Activated CD4-positive, alpha-beta memory T cell treated with anti-CD3 and anti-CD28 coated beads, Interleukin-2, amount 10 ng/mL, durations not matched to agents 7 days and 5 days (primary cell): ENCODE results near the gene ULK4. TPM values are rescaled to one million over a fixed set of nuclear protein-coding genes. Genes with fewer than 3 reads are reported as not detected.
"Not testable (repeated sequence)": the region's sequence is repeated elsewhere in the genome, so short reads cannot be mapped to it uniquely, and the experiment has no call there.

Experiments used
- CTCF ChIA-PET: fragments of 350-600 bp; sonication (Branson Sonifier 250); formaldehyde crosslinking; loops from one replicate; lab custom pipeline; 2021; ENCODE audit warnings: antibody characterized with exemption, inconsistent platforms; lab: Charles Lee
- POLR2A ChIA-PET: fragments of 350-600 bp; sonication (Branson Sonifier 250); formaldehyde crosslinking; loops from one replicate; lab custom pipeline; 2021; ENCODE audit warnings: antibody characterized with exemption; lab: Charles Lee
- DNase-seq: peaks from one replicate; pipeline ENCODE4 v3.0.0-alpha.2; 2020
- H3K27ac Mint-ChIP-seq: one replicate; pipeline ENCODE4 v1.8.0; 2021; ENCODE audit warnings: mild to moderate bottlenecking, mixed read lengths
- H3K27me3 Mint-ChIP-seq: one replicate; pipeline ENCODE4 v1.8.0; 2021; ENCODE audit warnings: mixed read lengths
- H3K36me3 Mint-ChIP-seq: one replicate; pipeline ENCODE4 v1.8.0; 2021; ENCODE audit warnings: low read depth, mixed read lengths
- H3K4me1 Mint-ChIP-seq: one replicate; pipeline ENCODE4 v1.8.0; 2021; ENCODE audit warnings: mixed read lengths
- H3K4me3 Mint-ChIP-seq: one replicate; pipeline ENCODE4 v1.8.0; 2021; ENCODE audit warnings: mild to moderate bottlenecking, mixed read lengths
- H3K9me3 Mint-ChIP-seq: one replicate; pipeline ENCODE4 v1.8.0; 2021; ENCODE audit warnings: mixed read lengths
- total RNA-seq, 2 experiments: library from RNA; stranded (reverse); gene quantifications; one replicate each; pipeline ENCODE4 v1.2.3, GENCODE V29; 2021

ULK4 gene
- total RNA-seq, 2 experiments from 2014 or later = 14.1 to 18.2 TPM

DNA sequence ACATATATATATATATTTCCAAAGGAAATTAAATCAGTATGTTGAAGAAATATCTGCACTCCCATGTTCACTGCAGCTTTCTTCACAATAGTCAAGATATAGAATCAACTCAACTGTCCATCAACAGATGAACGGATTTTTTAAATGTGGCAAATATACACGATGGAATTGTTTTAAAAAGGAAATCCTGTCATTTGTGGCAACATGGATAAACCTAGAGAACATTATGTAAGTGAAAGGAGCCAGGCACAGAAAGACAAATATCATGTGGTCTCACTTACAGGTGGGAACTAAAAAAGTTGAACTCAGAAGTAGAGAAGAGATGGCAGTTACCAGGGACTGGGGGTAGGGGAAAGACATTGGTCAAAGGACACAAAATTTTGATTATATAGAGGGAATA, 253.7 kb downstream of the ULK4 start:
- Mint-ChIP-seq H3K4me1 (no peaks in the 10 kb centered on the region), H3K36me3 (peaks cover 2% of the 10 kb centered on the region), H3K27me3 (no peaks in the 10 kb centered on the region), H3K27ac (no peak overlapping the region), H3K4me3 (no peak overlapping the region), H3K9me3 (no peaks in the 10 kb centered on the region)
- POLR2A ChIA-PET = no interaction called here
- CTCF ChIA-PET = no interaction called here
- DNase-seq = no peak

DNA sequence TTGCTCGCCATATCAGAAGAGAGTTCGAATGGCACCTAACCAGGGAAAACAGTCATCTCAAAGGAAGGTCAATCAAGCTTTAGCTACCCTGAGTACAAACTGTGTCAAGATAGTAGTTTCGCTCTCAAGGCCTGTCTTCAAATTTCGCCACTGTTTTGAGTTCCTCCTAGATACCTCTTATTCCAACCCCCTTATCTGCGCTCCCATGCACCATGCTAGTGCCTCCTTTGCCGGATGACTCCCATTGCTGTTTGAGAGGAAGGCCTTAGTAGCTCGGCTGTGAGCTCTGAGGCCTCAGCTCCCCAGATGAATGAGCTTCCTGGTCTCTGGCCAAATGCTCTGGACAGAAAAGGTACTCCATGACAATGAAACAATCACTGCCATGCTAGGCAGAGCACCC, 256.0 kb downstream of the ULK4 start:
- H3K4me1 Mint-ChIP-seq = no peaks in the 10 kb centered on the region
- DNase-seq = no peak
- no peaks in the 10 kb centered on the region for H3K9me3 Mint-ChIP-seq
- no peak overlapping the region for H3K4me3 Mint-ChIP-seq
- ChIA-PET CTCF (no interaction called here), POLR2A (no interaction called here)
- H3K27me3 Mint-ChIP-seq = no peaks in the 10 kb centered on the region
- no peak overlapping the region for H3K27ac Mint-ChIP-seq
- H3K36me3 Mint-ChIP-seq = peaks cover 1% of the 10 kb centered on the region

DNA sequence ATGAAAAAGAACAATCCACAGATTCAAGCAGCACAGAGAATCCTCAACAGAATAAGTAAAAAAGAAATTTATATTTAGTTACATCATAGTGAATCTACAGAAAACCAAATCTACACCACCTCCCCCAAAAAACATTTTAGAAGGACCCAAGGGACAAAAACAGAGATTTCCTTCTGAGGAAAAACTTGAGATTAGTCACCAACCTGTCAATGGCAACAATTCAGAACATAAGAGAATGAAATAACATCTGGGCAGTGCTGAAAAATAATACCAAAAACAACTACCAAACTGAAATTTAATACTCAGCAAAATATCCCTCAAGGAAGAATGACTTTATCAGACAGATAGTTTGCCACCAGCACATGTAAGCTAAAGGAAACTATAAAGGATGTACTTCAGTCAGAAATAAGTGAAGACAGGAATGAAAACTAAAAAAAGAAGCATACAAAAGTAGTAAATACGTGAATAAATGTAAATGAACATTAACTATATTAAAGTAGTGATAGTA, 260.7 kb downstream of the ULK4 start:
- Mint-ChIP-seq H3K27me3 (no peaks in the 10 kb centered on the region), H3K36me3 (no peaks in the 10 kb centered on the region), H3K27ac (no peak overlapping the region), H3K4me3 (no peak overlapping the region), H3K4me1 (no peaks in the 10 kb centered on the region), H3K9me3 (no peaks in the 10 kb centered on the region)
- ChIA-PET POLR2A (no interaction called here), CTCF (no interaction called here)
- no peak for DNase-seq

DNA sequence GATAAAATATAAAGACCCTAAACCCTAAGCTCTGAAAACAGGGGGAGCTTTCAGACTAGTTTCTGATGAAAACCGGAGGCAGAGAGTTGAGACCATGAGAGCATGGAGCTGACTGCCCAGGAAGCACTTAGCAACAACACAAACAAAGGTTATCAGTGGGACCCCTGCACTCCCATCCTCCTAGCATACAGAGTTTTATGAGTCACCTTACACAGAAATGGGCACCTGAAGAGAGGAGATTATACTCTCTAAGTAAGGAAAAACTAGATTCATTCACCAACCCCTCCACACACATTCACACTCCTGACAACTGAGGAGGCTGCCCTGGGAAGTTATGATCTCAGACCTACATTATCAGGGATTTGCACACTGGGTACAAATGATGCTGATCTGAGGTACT, 261.7 kb downstream of the ULK4 start:
- ChIA-PET POLR2A (no interaction called here), CTCF (no interaction called here)
- H3K36me3 Mint-ChIP-seq = no peaks in the 10 kb centered on the region
- H3K27me3 Mint-ChIP-seq = no peaks in the 10 kb centered on the region
- H3K4me3 Mint-ChIP-seq = no peak overlapping the region
- no peaks in the 10 kb centered on the region for H3K9me3 Mint-ChIP-seq
- DNase-seq = no peak
- no peak overlapping the region for H3K27ac Mint-ChIP-seq
- H3K4me1 Mint-ChIP-seq = no peaks in the 10 kb centered on the region

DNA sequence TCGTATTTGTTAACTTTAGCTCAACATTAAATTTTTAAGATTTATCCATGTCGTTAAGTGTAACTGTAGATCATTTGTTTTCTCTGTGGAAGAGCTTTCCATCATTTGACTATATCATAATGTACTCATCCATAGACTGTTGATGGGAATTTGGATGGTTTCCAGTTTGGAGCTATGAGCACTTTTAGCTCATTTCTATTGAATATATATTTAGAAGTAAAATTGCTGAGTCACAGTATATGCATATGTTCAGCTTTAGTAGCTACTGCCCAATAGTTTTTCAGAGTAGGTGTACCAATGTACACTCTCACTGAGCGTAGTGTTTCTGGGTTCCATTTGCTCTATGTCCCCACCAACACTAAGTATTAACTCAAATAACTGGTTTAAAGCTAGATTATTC, 263.0 kb downstream of the ULK4 start:
- H3K9me3 Mint-ChIP-seq = no peaks in the 10 kb centered on the region
- no peak for DNase-seq
- no peaks in the 10 kb centered on the region for H3K27me3 Mint-ChIP-seq
- H3K4me1 Mint-ChIP-seq = no peaks in the 10 kb centered on the region
- H3K27ac Mint-ChIP-seq = no peak overlapping the region
- CTCF ChIA-PET = interaction anchor here (1.2 to 1.3 kb wide), 2 partner anchors 401 to 1118 kb away, joined by 3 to 4 read pairs; no protein-coding TSS in a partner anchor
- no peak overlapping the region for H3K4me3 Mint-ChIP-seq
- H3K36me3 Mint-ChIP-seq = no peaks in the 10 kb centered on the region
- POLR2A ChIA-PET = no interaction called here

DNA sequence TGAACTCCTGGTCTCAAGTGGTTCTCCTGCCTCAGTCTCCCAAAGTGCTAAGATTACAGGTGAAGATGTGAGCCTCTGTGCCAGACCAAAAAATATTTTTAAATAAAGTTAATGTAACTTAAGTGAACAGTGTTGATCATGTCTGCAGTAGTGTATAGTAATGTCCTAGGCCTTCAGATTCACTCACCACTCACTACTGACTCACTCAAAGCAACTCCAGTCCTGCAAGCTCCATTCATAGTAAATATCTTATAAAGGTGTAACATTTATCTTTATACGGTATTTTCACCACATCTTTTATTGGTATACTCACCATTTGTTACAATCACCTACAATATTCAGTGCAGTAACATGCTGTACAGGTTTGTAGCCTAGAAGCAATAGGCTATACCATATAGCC, 264.2 kb downstream of the ULK4 start:
- Mint-ChIP-seq H3K4me3 (no peak overlapping the region), H3K36me3 (no peaks in the 10 kb centered on the region), H3K4me1 (no peaks in the 10 kb centered on the region), H3K27me3 (no peaks in the 10 kb centered on the region), H3K27ac (no peak overlapping the region), H3K9me3 (no peaks in the 10 kb centered on the region)
- POLR2A ChIA-PET = no interaction called here
- CTCF ChIA-PET = interaction anchor here (1.1 to 1.3 kb wide), 2 partner anchors 14 to 402 kb away, joined by 3 read pairs; no protein-coding TSS in a partner anchor
- DNase-seq = no peak

DNA sequence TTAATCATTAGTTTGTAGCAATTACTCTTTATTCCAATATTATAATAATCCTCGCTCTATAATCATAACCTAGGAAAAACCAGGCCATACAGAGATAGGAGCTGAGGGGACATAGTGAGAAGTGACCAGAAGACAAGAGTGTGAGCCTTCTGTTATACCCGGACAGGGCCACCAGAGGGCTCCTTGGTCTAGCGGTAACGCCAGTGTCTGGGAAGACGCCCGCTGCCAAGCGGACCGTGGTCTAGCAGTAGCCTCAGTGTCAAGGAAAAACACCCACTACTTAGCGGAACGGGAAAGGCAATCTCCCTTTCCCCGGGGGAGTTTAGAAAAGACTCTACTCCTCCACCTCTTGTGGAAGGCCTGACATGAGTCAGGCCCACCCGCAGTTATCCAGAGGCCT, 266.1 kb downstream of the ULK4 start:
- CTCF ChIA-PET, DNase-seq, H3K27me3 Mint-ChIP-seq, POLR2A ChIA-PET, H3K27ac Mint-ChIP-seq, H3K9me3 Mint-ChIP-seq, H3K4me3 Mint-ChIP-seq, H3K36me3 Mint-ChIP-seq, H3K4me1 Mint-ChIP-seq: not testable (repeated sequence)

DNA sequence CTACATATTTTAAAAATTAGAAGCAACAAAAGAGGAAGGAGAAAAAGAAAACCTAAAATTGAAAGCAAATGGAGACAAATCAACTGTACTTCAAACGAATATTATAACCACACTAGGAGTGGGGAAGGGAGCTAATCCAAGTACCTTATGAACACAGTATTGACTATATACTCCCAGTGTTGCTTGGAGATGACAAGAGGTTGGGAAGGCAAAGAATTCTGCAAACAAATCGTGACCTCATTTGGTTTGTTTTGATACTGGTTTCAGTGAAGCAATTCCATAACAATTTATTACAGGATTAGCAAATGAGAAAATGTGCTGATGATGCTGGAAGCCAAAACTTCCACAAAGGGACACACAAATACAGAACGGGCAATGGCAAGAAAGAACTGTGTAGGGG, 268.1 kb downstream of the ULK4 start:
- no peaks in the 10 kb centered on the region for H3K4me1 Mint-ChIP-seq
- H3K36me3 Mint-ChIP-seq = no peaks in the 10 kb centered on the region
- no peaks in the 10 kb centered on the region for H3K27me3 Mint-ChIP-seq
- DNase-seq = no peak
- POLR2A ChIA-PET = no interaction called here
- no peaks in the 10 kb centered on the region for H3K9me3 Mint-ChIP-seq
- CTCF ChIA-PET = no interaction called here
- no peak overlapping the region for H3K4me3 Mint-ChIP-seq
- H3K27ac Mint-ChIP-seq = no peak overlapping the region

DNA sequence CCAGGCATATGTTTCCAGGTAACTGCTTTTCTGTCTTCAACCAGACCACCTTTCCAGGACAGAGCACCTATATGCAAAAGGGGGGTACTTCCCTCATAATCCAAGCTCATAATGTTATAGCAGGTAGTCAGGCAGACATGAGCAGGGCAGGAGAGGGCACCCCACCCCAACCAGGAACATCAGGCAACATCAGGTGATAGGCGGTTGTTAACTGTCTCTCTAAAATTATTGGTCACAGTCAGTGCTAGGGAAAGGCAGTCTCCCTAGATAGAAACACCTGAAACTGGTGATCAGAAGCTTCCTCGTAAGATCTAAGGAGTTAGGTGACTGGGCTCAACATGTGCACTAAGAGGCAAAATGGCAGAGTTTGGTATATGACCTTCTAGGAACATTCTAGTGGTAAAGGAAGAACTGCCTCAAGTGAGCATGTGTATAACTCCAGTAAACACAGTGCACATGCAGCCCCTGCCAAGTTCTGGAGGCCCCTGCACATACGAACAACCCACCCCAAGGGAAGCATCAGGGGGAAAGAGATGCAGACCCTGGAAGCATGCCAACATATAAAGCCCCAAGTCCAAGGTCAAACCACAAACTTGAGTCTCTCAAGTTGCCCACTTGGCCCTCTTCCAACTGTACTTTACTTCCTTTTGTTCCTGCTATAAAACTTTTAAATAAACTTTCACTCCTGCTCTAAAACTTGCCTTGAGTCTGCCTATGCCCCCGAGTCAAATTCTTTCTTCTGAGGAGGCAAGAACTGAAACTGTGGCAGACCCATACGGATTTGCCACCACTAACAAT, 270.9 kb downstream of the ULK4 start:
- DNase-seq = no peak
- no peak overlapping the region for H3K27ac Mint-ChIP-seq
- CTCF ChIA-PET = no interaction called here

DNA sequence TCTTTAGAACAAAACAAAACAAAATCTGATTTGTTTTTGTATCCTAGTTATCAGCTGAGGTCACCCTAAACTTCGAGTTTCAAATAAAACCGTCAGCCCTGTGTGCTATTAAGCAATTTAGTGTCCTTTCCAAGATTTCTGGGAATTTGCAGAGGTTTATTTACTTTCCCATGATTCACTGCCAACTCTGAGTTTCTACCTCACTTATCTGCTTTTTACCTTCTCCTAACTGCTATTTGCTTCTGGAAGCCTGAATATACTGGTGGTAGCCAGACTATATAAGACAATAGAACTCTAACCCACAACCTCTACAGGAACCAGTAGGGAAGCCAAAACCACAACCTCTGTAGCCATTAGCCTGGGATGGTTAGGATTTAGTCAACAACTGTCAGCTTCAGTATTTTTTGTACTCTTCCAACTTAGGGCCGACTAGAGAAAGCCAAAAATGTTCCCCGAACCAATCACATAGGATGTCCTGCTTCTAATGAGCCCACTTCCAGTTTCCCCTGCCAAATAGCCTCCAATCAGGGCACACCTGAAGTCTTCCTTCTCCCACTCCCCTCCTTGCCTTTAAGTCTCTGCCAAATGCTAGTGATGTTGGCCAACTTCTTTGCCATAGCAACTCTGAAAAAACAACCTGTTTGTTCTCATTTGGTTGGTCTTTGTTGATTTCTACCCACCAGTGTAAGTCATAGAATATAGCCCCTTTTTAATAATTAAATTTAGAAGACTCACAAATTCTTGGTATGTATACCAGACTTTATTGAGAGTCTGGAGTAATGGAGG, 273.1 kb downstream of the ULK4 start:
- Mint-ChIP-seq H3K36me3 (no peaks in the 10 kb centered on the region), H3K4me1 (no peaks in the 10 kb centered on the region), H3K9me3 (peaks cover 4% of the 10 kb centered on the region), H3K4me3 (no peak overlapping the region), H3K27me3 (no peaks in the 10 kb centered on the region), H3K27ac (no peak overlapping the region)
- ChIA-PET POLR2A (no interaction called here), CTCF (no interaction called here)
- DNase-seq = no peak

More for the DNA sequence above, 270.9 kb downstream of the ULK4 start:
- H3K4me3 Mint-ChIP-seq = no peak overlapping the region
- H3K36me3 Mint-ChIP-seq = no peaks in the 10 kb centered on the region
- POLR2A ChIA-PET = no interaction called here
- no peaks in the 10 kb centered on the region for H3K9me3 Mint-ChIP-seq
- no peaks in the 10 kb centered on the region for H3K27me3 Mint-ChIP-seq
- no peaks in the 10 kb centered on the region for H3K4me1 Mint-ChIP-seq

DNA sequence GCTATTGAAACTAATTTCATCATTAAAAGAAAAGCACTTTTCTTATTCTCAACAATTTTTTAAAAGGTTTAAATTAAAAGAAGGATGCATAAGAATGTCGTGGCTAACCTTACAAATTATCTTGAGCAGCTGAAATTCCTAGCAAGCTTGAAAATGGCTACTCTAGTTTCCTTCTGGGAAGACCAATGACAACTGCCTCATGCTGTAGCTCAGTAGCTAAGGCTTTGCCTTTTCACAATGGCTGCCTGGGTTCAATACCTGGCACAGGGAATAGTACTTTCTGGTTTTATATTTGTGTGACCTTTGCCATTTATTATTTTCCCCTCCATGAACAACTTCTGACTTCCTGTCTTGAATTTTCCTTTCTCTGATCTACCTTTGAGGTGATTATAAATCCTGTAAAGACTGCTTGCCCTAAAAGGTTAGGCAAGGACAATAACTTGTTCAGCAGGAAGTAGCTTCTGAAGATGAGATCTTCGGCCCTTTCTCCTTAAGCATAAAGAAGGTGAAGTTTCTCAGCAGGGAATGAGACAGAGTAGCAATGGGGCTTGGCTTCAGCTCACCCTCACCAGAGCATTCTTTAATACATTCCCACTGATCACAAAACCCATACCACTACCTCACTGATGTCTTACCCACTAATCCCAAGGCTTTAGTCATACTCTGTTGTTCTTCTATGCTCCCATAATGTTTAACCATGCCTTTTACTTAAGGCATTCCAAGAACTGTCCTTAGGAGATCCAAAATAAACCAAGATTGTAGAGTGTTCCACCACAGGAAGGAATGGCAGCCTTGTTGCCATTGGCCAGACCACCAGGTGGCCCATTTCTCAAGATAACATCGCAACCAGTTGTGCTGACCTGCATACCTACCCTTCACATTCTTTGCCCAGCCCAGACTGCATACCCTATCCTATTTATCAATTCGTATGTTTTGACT, 276.8 kb downstream of the ULK4 start:
- no peak overlapping the region for H3K27ac Mint-ChIP-seq
- H3K9me3 Mint-ChIP-seq = peaks cover 4% of the 10 kb centered on the region
- POLR2A ChIA-PET = no interaction called here
- no peak overlapping the region for H3K4me3 Mint-ChIP-seq
- CTCF ChIA-PET = no interaction called here
- H3K4me1 Mint-ChIP-seq = no peaks in the 10 kb centered on the region
- no peaks in the 10 kb centered on the region for H3K36me3 Mint-ChIP-seq
- DNase-seq = no peak
- no peaks in the 10 kb centered on the region for H3K27me3 Mint-ChIP-seq

DNA sequence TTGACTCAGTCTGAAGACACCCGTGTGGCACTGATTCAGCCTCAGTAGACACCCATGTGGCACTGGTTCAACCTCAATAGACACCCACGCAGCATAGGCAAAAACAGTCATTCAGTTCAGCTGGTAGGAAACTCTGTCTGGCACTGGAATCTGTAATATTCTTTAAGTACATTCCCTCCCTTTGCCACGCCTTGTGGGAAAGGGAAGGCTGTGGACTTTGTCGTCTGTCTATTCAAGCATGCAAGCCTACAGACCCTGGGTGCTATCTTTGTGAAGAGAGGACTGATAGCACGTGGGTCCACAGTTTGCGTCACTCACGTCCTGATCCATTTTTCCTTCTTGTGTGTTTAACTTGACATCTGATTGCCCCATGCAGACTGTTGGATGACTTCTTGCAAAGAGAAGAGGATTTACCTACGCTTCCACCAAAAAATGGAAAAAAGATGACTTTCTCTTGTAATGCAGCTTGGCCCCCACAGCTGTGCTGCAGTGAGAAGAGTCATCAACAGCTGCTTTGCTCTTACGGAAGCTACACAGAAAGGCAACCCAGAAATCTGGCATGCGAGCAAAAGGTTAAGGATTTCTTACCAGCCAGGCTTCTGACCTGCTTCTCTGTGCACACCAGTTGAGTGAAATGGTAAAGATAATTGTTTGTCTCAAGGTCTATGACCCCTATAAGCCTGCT, 278.1 kb downstream of the ULK4 start:
- peaks cover 4% of the 10 kb centered on the region for H3K9me3 Mint-ChIP-seq
- no peak for DNase-seq
- H3K27me3 Mint-ChIP-seq = no peaks in the 10 kb centered on the region
- no peak overlapping the region for H3K4me3 Mint-ChIP-seq
- H3K4me1 Mint-ChIP-seq = no peaks in the 10 kb centered on the region
- ChIA-PET POLR2A (no interaction called here), CTCF (no interaction called here)
- H3K36me3 Mint-ChIP-seq = no peaks in the 10 kb centered on the region
- H3K27ac Mint-ChIP-seq = no peak overlapping the region
